ENCODE measurements around the gene TRANK1.
A peak's percentile ranks its signal among the peaks of the same experiment; 100 is the strongest.
"Not testable (repeated sequence)": the region's sequence is repeated elsewhere in the genome, so short reads cannot be mapped to it uniquely, and the experiment has no call there.

TRANK1 gene

DNA sequence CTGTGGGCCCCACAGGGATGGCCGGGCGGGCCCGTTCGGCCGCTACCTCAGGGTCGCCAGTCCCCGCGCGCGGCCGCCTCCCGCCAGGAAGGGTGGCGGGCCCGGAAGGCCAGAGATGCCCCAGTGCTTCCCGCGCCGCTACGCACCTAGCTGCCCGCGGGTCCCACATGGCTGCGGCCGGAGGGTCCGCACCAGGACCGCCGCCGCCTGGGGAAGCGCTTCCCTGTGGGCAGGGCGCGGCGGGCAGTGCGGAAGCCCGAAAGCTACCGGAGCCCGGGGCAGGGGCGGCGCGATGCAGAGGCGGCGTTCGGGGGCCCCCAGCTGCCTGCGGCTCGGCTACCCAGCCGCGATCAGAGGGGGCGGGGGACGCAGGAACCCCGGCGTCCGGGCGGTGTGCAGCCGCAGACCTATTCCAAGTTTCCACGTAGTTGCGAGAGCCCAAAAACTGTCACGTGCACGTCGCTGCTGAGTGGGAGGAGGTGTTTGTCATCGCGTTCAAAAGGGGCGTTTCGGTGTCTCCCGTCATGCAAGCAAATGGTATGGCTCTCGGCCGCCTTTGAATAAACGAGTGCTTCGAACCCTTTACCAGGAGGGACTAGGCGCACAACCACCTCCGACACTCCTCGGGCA, at the start of gene TRANK1:
TRANK1 (minus strand) TSS at position 414 of the 630 bp plus-strand sequence; CDS start at position 169, 245 bp downstream.
- DNase-seq, result no peak

DNA sequence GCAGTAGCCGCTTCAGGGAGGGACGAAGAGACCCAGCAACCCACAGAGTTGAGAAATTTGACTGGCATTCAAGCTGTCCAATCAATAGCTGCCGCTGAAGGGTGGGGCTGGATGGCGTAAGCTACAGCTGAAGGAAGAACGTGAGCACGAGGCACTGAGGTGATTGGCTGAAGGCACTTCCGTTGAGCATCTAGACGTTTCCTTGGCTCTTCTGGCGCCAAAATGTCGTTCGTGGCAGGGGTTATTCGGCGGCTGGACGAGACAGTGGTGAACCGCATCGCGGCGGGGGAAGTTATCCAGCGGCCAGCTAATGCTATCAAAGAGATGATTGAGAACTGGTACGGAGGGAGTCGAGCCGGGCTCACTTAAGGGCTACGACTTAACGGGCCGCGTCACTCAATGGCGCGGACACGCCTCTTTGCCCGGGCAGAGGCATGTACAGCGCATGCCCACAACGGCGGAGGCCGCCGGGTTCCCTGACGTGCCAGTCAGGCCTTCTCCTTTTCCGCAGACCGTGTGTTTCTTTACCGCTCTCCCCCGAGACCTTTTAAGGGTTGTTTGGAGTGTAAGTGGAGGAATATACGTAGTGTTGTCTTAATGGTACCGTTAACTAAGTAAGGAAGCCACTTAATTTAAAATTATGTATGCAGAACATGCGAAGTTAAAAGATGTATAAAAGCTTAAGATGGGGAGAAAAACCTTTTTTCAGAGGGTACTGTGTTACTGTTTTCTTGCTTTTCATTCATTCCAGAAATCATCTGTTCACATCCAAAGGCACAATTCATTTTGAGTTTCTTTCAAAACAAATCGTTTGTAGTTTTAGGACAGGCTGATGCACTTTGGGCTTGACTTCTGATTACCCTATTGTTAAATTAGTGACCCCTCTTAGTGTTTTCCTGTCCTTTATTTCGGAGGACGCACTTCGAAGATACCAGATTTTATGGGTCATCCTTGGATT, 48.8 kb upstream of the TRANK1 start, which contains the start of gene MLH1:
MLH1 (plus strand) TSS at position 193 of the 958 bp plus-strand sequence; CDS start at position 223, 30 bp downstream.
- peak; percentile 100 for DNase-seq

DNA sequence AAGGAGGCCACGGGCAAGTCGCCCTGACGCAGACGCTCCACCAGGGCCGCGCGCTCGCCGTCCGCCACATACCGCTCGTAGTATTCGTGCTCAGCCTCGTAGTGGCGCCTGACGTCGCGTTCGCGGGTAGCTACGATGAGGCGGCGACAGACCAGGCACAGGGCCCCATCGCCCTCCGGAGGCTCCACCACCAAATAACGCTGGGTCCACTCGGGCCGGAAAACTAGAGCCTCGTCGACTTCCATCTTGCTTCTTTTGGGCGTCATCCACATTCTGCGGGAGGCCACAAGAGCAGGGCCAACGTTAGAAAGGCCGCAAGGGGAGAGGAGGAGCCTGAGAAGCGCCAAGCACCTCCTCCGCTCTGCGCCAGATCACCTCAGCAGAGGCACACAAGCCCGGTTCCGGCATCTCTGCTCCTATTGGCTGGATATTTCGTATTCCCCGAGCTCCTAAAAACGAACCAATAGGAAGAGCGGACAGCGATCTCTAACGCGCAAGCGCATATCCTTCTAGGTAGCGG, 48.0 kb upstream of the TRANK1 start, which contains the start of gene EPM2AIP1:
EPM2AIP1 (minus strand) TSS at position 326 of the 520 bp plus-strand sequence; CDS start at position 272, 54 bp downstream.
- DNase-seq, result no peak

DNA sequence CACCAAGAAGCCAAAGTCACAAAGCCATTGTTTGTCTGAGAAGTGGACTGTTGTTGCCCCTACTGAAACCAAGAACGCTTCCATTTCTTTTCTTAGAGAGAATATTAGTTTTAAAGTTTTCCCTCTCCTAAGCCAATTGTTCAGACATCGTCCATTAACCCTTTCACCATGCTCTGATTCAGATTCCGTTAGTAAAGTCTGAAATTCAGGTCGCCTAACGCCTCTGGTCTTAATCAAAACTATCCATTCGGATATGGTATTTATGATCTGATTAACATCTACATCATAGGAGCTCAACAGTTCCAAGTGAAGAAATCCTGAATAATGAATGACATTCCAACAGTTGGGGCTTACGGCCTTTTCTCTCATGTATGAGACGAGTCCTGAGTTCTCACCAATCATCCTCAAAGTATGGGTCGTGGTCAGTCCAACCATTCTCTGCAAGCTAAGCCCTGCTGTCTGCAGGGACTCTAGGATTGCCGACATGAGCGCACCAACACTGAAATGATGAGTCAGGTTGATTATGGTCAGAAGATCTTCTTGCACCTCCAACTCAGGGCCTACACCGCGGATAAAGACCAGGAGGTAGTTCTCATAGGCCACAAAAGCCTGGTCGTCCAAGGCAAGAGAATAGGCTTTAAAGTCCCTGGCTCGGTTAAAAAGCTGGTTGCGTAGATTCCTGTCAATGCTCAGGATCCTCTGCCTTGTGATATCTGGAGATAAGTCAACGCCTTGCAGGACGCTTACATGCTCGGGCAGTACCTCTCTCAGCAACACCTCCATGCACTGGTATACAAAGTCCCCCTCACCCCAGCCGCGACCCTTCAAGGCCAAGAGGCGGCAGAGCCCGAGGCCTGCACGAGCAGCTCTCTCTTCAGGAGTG, 47.3 kb upstream of the TRANK1 start:
- DNase-seq, result peak; percentile 54

DNA sequence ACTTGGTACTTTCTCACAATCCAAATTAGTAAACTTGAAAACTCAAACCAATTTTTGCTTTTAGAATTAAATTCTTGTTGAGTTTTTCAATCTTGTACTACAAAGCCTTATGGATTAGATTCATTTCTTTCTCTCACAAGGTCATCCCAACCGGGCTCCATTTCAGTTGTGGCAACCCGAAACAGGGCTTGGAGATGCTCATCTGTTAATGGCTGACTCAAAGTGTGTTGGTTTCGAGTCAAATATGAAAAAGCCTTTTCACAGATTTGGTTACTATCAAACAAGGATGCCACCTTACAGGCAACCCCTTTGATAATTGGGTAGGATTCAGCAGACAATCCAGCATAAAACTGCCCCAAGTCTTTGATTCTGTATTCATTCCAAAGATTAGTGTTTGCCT, 46.3 kb upstream of the TRANK1 start:
- DNase-seq, result no peak

DNA sequence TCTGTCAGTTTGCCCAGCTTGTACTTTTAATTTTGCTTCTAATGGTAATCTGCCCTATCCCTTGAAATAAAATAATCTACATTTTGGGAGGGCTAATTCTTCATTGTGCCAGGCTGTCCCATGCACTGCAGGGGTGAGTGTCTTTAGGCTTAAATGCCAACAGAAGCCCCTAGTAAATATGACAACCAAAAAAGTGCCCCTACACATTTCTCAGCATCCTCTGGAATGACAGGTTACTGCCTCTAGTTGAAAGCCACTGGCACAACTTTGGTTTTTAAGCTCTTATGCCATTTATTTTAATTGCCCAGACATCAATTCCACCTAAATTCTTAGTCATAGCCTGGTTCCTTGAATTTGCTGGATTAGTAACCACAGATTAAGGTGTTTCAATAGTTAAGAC, 44.7 kb upstream of the TRANK1 start:
- DNase-seq, result no peak

DNA sequence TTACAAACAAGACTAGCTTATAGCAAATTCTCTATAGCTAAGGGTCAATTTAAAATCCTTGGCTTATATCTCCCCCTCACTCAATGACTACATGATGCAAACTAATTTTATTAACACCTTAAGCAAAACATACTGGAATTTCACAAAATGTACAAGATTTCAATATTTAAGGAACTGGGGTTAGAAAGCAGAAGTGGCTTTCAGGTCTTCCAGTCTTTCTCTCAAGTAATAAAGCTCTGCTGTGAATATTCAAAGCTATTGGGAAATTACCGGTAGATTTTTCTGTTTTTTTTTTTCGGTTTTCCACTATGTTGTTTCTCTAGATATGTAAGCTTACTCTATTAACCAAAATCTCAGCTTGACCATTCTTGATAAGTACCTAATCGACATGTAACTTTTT, 44.2 kb upstream of the TRANK1 start:
- DNase-seq, result no peak

DNA sequence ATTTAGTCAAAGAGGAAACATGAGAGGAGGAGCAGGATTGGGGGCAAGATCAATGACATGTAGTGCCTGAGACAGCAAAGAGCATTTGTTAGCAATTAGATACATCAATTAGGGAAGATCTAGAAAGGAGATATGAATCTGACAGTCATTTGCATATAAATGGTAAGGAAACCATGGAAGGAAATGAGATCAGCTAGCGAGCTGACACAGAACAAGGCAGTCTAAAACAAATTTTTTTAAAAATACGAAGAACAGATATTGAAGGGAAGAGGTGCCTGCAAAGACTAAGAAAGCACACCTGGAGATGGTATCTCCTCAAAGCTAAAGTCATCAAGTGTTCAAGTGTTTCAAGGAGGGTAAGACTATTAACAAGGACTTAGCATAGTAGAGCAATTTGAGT, 43.5 kb upstream of the TRANK1 start:
- DNase-seq, result no peak

DNA sequence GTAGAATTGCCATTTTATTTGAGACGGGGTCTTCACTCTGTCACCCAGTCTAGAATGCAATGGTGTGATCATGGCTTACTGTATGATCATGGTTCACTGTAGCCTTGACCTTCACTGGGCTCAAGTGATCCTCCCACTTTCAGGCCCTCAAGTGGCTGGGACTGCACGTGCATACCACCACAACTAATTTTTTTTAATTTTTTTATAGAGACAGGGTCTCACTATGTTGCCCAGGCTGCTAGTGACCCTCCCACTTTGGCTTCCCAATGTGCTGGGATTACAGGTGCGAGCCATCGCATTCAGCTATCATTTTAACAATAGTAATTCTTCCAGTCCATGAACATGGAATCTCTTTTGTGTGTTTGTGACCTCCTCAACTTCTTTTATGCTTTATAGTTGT, 36.2 kb upstream of the TRANK1 start:
- DNase-seq, result no peak

DNA sequence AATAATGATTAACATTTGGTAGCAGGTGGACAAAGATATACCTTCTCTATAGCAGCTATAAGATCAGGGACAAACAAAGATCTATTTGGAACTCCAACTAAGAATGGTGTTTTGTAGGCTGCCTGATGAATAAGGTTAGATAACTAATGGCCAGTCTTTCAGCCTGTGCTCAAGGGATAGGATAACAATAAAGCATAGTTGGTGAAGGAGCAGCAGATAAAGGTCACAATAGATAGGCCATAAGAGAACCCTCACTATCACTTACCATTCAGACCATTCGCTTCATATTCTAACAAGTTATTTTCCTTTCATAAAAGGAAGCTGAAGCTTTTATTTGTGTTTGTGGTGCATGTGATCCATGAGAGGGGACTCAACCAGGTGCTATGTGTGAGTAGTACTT, 28.3 kb upstream of the TRANK1 start:
- no peak for DNase-seq

DNA sequence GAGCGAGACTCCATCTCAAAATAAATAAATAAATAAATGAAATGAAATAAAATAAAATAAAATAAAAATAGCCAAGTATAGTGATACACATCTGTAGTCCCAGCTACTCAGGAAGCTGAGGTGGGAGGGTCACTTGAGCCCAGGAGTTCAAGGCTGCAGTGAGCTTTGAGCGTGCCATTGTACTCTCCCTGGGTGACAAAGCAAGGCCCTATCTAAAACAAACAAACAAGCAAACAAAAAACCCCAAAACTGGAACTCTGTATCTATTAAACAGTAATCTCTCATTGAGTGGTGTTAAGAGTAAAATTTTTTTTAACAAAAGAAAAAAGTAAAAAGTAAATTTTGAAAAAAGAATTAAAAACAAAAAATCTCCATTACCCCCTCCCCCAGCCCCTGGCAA, 27.3 kb upstream of the TRANK1 start:
- no peak for DNase-seq

DNA sequence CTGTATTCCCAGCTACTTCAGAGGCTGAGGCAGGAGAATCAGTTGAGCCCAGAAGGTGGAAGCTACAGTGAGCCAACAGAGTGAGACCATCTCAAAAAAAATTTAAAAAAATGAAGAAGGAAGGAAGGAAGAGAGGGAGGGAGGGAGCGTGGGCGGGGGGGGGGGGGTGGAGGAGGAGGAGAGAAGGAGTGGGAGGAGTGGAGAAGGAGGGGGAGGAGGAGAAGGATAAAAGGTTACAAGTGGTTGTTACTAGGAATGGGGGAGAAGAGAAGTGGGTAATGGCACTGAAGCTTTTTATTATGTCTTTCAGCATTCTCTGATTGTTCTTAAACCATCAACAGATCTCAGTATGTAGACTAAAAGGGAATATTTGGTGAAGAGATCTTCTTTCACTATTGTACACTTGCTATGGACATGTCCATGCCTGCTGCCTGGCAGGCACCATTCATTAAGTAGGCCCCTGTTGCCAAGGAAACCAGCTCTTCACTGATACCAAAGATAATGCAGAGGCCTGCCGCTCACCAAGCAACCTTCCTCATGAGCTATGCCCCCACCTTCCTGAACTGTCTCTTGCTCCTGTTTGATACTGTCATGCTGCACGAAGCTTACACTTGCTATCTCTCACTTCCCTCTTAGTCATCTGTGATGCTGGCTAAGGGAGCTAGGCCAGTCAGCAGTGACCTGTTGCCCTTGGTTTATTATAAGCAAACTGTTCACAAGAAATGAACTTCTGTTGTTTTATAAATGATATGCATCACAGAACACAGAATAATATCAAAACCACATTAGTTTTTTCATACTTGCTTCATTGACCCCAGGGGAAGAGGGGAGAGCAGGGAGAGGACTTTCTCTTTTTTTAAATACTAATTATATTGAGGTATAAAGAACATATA, 24.9 kb upstream of the TRANK1 start:
- peak; percentile 26 for DNase-seq

DNA sequence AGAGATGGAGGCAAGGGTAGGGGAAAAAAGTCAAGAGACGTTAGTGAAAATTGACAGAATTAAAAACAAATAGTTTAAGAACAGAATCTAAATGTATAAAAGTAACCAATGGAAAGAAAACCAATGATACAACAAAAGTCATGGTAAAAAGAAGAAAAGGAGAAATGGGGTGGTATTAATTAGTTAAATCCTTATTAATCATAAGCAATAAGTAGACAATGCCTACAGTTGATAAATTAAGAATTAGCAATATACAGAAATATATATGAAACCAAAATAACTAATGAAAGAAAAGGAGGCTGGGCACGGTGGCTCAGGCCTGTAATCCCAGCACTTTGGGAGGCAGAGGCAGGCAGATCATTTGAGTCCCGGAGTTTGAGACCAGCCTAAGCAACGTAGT, 24.2 kb upstream of the TRANK1 start:
- DNase-seq, result no peak

DNA sequence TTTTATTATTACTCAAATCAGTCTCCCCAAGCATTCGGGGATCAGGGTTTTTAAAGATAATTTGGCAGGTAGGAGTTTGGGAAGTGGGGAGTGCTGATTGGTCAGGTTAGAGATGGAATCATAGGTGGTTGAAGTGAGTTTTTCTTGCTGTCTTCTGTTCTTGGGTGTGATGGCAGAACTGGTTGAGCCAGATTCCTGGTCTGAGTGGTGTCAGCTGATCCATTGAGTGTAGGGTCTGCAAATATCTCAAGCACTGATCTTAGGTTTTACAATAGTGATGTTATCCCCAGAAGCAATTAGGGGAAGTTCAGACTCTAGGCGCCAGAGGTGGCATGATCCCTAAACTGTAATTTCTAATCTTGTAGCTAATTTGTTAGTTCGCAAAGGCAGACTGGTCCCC, 20.6 kb upstream of the TRANK1 start:
- no peak for DNase-seq

DNA sequence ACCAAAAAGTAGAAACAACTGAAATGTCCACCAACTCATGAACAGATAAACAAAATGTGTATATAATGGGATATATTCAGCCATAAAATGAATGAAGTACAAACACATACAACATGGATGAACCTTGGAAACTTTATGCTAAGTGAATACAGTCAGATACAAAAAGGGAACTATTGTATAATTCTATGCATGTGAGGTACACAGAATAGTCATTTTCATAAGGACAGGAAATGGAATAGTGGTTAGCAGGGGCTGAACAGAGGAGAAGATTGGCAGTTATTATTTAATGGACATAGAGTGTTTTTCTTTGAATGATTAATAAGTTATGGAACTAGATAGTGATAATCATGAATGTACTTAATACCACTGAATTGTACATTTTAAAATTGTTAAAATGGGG, 20.0 kb upstream of the TRANK1 start:
- no peak for DNase-seq

DNA sequence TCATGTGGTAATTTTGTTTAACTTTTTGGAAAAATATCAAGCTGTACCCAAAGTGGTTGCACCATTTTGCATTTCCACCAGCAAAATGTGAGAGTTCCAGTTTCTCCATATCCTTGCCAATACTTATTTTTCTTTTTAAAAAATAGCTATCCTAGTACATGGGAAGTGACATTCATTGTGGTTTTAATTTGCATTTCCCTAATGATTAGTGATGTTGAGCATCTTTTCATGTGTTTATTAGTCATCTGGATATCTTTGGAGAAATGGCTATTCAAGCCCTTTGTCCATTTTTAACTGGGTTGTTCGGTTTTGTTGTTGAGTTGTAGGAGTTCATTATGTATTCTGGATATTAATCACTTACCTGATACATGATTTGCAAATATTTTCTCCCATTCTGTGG, 19.5 kb upstream of the TRANK1 start:
- DNase-seq, result no peak

DNA sequence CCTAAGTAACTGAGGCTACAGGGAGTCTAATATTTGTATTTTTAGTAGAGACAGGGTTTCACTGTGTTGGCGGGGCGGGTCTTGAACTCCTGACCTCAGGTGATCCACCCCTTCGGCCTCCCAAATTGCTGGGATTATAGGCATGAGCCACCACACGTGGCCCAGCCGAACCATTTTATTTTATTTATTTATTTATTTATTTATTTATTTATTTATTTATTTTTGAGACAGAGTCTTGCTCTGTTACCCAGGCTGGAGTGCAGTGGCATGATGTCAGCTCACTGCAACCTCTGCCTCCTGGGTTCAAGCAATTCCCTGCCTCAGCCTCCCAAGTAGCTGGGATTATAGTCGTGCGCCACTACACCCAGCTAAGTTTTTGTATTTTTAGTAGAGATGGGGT, 18.2 kb upstream of the TRANK1 start:
- DNase-seq, result not testable (repeated sequence)

DNA sequence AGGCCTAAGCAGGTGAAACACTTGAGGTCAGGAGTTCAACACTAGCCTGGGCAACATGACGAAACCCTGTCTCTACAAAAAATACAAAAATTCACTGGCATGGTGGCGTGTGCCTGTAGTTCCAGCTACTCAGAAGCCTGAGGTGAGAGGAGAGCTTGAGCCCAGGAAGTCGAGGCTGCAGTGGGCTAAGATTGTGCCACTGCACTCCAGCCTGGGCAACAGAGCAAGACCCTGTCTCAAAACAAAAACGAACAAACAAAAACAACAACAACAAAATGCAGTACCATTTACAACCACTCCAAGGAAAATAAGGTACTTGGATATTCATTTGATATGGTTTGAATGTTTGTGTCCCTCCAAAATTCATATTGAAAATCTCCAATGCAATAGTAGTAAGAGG, 15.6 kb upstream of the TRANK1 start:
- no peak for DNase-seq

DNA sequence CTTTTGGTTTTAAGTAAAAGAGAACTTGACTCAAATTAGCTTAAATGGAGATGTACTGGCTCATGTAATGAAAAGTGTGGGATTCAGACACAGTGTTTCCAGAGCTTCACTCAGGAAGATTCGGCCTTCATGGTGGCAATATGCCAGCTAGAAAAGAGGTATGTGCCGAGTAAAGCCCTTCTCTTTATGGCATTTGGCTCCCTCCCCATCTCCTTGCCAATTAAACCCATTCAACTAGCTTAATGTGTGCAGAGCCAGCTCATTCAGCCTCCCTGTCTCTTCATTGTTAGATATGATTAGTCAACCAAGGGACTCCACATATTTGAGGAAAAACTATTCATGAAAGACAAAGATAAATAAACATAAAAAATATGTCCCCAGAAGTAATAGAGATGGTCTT, 15.0 kb upstream of the TRANK1 start:
- DNase-seq, result no peak

DNA sequence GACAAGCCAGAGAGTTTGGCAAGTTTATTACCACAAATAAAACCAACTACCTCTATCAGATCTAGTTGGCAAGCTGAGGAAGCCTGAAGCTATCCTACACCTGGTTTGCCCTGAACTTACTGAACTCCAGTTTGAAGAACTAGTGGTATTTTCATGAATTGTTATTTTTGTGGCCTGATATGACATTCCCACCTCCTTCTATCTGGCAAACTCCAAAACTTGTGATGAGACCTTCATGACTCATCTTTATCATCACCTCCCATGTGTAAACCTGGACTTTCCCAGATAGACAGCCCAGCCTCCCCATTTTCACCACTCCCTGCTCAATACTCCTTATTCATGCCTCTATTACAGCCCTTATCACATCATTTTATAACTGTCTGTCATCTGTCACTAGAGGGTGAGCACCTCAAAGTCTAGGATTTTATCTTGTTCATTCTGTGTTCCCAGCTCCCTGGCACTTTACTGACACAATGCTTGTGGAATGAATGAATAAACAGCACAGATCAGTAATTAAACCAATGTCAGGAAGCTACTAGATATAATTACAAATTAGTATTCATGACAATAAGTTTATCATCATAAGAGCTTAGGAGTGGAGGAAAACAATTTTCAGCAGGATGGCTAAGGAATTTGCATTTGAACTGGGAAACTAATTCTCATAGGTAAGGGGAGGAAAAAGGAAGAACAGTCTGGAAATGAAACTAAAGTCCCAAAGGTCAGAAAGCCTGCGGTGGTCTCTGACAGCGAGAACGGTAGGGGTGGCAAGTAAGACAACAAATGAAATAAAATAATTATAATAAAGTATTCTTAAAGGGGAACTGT, 13.2 kb upstream of the TRANK1 start:
- DNase-seq, result no peak

DNA sequence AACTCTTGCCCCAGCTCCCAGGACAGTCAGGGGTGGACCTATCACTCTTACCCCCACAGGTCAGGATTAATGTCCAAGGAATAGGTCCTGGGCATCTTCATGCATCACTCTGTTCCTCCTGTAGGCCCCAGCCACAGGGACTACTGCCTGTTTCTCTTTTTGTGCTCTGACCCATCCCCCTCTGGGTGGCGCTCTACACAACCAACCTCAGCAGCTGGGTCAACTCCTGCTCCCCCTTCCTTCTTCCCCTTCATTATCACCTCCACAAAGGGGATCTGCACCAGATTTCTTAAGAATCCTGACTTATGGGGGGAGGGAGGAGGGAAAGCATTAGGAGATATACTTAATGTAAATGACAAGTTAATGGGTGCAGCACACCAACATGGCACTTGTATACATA, 12.2 kb upstream of the TRANK1 start:
- DNase-seq, result no peak

Data from RPMI8226 (cell line).